Left lung (tissue), 10 donors: Measurements from ENCODE around the gene NPAS2. TPM values are rescaled to one million over a fixed set of nuclear protein-coding genes. Genes with fewer than 3 reads are reported as not detected.

Source experiments
- ATAC-seq: fragments of 200-7000 bp; cut with Tn5 transposase; one replicate; pipeline ENCODE4 v1.9.1; 2020; ENCODE audit warnings: moderate library complexity
- DNase-seq, 4 donors: peaks; one replicate each; pipeline ENCODE4 v3.0.0-alpha.2; 2013 to 2020
- H3K27ac ChIP-seq, 2 donors: fragments of 200-600 bp; sonication (generic) in 1 of 2; one replicate each; pipeline versions ENCODE4 v1.5.0 to v1.8.0; 2020 to 2021
- H3K27me3 ChIP-seq, 2 donors: fragments of 200-600 bp; sonication (generic) in 1 of 2; one replicate each; pipeline versions ENCODE4 v1.5.0 to v1.8.0; 2020 to 2021
- H3K36me3 ChIP-seq, 2 donors: fragments of 200-600 bp; sonication (generic) in 1 of 2; one replicate each; pipeline versions ENCODE4 v1.5.0 to v1.8.0; 2020 to 2021
- H3K4me1 ChIP-seq, 2 donors: fragments of 200-600 bp; one replicate each; pipeline ENCODE4 v1.8.0; 2021
- H3K4me3 ChIP-seq, 2 donors: fragments of 200-600 bp; sonication (generic) in 1 of 2; one replicate each; pipeline versions ENCODE4 v1.5.0 to v1.8.0; 2020 to 2021; ENCODE audit warnings: mild to moderate bottlenecking in 1 of 2
- H3K9me3 ChIP-seq, 2 donors: fragments of 200-600 bp; sonication (generic) in 1 of 2; one replicate each; pipeline versions ENCODE4 v1.5.0 to v1.8.0; 2020 to 2021
- CTCF ChIP-seq, 2 donors: fragments of 200-600 bp; sonication (generic) in 1 of 2; IDR thresholded peaks; one replicate each; pipeline versions ENCODE4 v1.5.0 to v1.8.0; 2021; ENCODE audit warnings: antibody characterized with exemption in 2 of 2
- intact Hi-C, 2 donors: fragments of 100-400 bp; cut with DNase I; formaldehyde crosslinking; loops; one replicate each; pipeline versions ENCODE4 v1.11.2 to v1.14.2; 2022
- polyA plus RNA-seq, 6 donors: library from polyadenylated mRNA; unstranded; fragments of 120-200 nt; gene quantifications; one replicate each; pipeline ENCODE4 v1.2.1, GENCODE V29; 2013; ENCODE audit not compliant: insufficient read length in 6 of 6
- total RNA-seq, 2 donors: library from RNA; stranded (reverse); fragmentation: NEBNext Ultra II Directional; extraction: Animal tissue kit (Norgen Biotek cat#: 25700); gene quantifications; one replicate each; pipeline ENCODE4 v1.2.1, GENCODE V29; 2021
- donor health status: DM: no; HTN: yes; CAD: no.
- donor health status: DM: no; HTN: no; CAD: no.

The NPAS2 gene
- total and polyA plus RNA-seq, 8 donors, result 18.8 to 40.2 (median 35.0) TPM

- ATAC-seq, result no peak
- Histone ChIP-seq H3K27ac (no peak overlapping the region), H3K4me1 (no peaks in the 10 kb centered on the region), H3K9me3 (no peaks in the 10 kb centered on the region), H3K27me3 (no peaks in the 10 kb centered on the region), H3K4me3 (no peak overlapping the region), H3K36me3 (peaks cover 0 to 22% of the 10 kb centered on the region in 2 donors)
- no peak for DNase-seq
- TF ChIP-seq CTCF (IDR thresholded peaks at IDR 0.05), result no peak
- intact Hi-C loops, result no loop called here
These were observed 155.0 kb downstream of the NPAS2 start for GRCh38 chr2:100974712-100975520.

GRCh38 chr2:100975521-100975785, 155.5 kb downstream of the NPAS2 start:
- H3K27ac ChIP-seq, result no peak overlapping the region
- no peak for ATAC-seq
- no peak overlapping the region for H3K4me3 ChIP-seq
- H3K9me3 ChIP-seq, result no peaks in the 10 kb centered on the region
- no peaks in the 10 kb centered on the region for H3K4me1 ChIP-seq
- TF ChIP-seq CTCF (IDR thresholded peaks at IDR 0.05), result no peak
- intact Hi-C loops, result no loop called here
- DNase-seq, result peak in 1 of 4 donors; percentile 60
- H3K27me3 ChIP-seq, result no peaks in the 10 kb centered on the region
- peaks cover 0 to 22% of the 10 kb centered on the region in 2 donors for H3K36me3 ChIP-seq

GRCh38 chr2:100976061-100976460, 156.1 kb downstream of the NPAS2 start:
- no peak for ATAC-seq
- TF ChIP-seq CTCF (IDR thresholded peaks at IDR 0.05), result no peak
- no peaks in the 10 kb centered on the region for H3K27me3 ChIP-seq
- no peak overlapping the region for H3K27ac ChIP-seq
- no peaks in the 10 kb centered on the region for H3K9me3 ChIP-seq
- no peak overlapping the region for H3K4me3 ChIP-seq
- peaks cover 0 to 22% of the 10 kb centered on the region in 2 donors for H3K36me3 ChIP-seq
- H3K4me1 ChIP-seq, result no peaks in the 10 kb centered on the region
- no peak for DNase-seq
- intact Hi-C loops, result no loop called here

GRCh38 chr2:100976645-100977391, 156.9 kb downstream of the NPAS2 start:
- Histone ChIP-seq H3K27me3 (no peaks in the 10 kb centered on the region), H3K9me3 (no peaks in the 10 kb centered on the region), H3K4me3 (no peak overlapping the region), H3K4me1 (no peaks in the 10 kb centered on the region), H3K27ac (no peak overlapping the region), H3K36me3 (peaks cover 0 to 15% of the 10 kb centered on the region in 2 donors)
- DNase-seq, result no peak
- TF ChIP-seq CTCF (IDR thresholded peaks at IDR 0.05), result no peak
- intact Hi-C loops, result no loop called here
- no peak for ATAC-seq

GRCh38 chr2:100977511-100977910, 157.6 kb downstream of the NPAS2 start:
- no peak for TF ChIP-seq CTCF (IDR thresholded peaks at IDR 0.05)
- no peak overlapping the region for H3K27ac ChIP-seq
- ATAC-seq, result no peak
- no peak for DNase-seq
- no peaks in the 10 kb centered on the region for H3K4me1 ChIP-seq
- peaks cover 0 to 15% of the 10 kb centered on the region in 2 donors for H3K36me3 ChIP-seq
- H3K9me3 ChIP-seq, result no peaks in the 10 kb centered on the region
- intact Hi-C loops, result no loop called here
- no peak overlapping the region for H3K4me3 ChIP-seq
- H3K27me3 ChIP-seq, result no peaks in the 10 kb centered on the region
